Chondrocyte (in vitro differentiated cells): Measurements from ENCODE around the gene ANKFY1. TPM values are rescaled to one million over a fixed set of nuclear protein-coding genes. Genes with fewer than 3 reads are reported as not detected.

Experiments
- DNase-seq: peaks from one replicate; pipeline ENCODE4 v3.0.0; 2021; ENCODE audit warnings: mixed read lengths, low spot score
- H3K27ac Mint-ChIP-seq: one replicate; pipeline ENCODE4 v1.8.0; 2021; ENCODE audit warnings: mild to moderate bottlenecking, moderate library complexity, mixed read lengths; ENCODE audit not compliant: unreplicated experiment
- H3K27me3 Mint-ChIP-seq: 2 replicates; pipeline ENCODE4 v1.8.0; 2021; ENCODE audit warnings: low read depth, mixed read lengths
- H3K36me3 Mint-ChIP-seq: 2 replicates; pipeline ENCODE4 v1.8.0; 2021; ENCODE audit warnings: low read depth, mixed read lengths
- H3K4me1 Mint-ChIP-seq: 2 replicates; pipeline ENCODE4 v1.8.0; 2021; ENCODE audit warnings: low read depth, mild to moderate bottlenecking, mixed read lengths
- H3K4me3 Mint-ChIP-seq: one replicate; pipeline ENCODE4 v1.8.0; 2021; ENCODE audit warnings: mild to moderate bottlenecking, moderate library complexity, mixed read lengths; ENCODE audit not compliant: unreplicated experiment
- H3K9me3 Mint-ChIP-seq: 2 replicates; pipeline ENCODE4 v1.8.0; 2021; ENCODE audit warnings: low read depth, mixed read lengths
- CTCF ChIP-seq: fragments of 200-600 bp; sonication (generic); IDR thresholded peaks from 2 replicates; pipeline ENCODE4 v1.5.0; 2021; ENCODE audit warnings: antibody characterized with exemption, mild to moderate bottlenecking, moderate library complexity
- total RNA-seq: library from RNA; stranded (reverse); gene quantifications from 3 replicates; pipeline ENCODE4 v1.2.1, GENCODE V29; 2021

Gene ANKFY1
- total RNA-seq, 1 donor from 2014 or later = 44.7 TPM

GRCh38 chr17:4175921-4176807, 87.6 kb downstream of the ANKFY1 start:
- Mint-ChIP-seq H3K36me3 (peaks cover 47% of the 10 kb centered on the region), H3K4me3 (no peak overlapping the region), H3K4me1 (peaks cover 17% of the 10 kb centered on the region), H3K9me3 (no peaks in the 10 kb centered on the region), H3K27ac (peak overlapping the region; percentile 50), H3K27me3 (no peaks in the 10 kb centered on the region)
- DNase-seq = peak; percentile 81
- no peak for TF ChIP-seq CTCF

DNA sequence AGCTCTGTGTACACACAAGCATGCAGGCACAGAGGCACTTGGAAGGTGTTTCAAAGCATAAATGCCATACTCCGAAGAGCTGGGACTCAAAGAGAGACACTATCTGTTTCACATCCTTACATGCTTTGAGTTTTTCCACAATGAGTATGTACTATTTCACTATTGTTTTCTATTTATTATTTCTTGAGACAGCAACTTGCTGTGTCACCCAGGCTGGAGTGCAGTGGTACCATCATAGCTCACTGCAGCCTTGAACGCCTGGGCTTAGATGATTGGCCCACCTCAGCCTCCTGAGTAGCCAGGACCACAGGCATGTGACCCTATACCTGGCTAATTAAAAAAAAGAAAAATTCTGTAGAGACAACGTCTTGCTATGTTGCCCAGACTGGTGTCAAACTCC, 89.2 kb downstream of the ANKFY1 start:
- no peak for TF ChIP-seq CTCF
- no peak overlapping the region for H3K4me3 Mint-ChIP-seq
- H3K9me3 Mint-ChIP-seq = no peaks in the 10 kb centered on the region
- H3K36me3 Mint-ChIP-seq = peaks cover 55% of the 10 kb centered on the region
- no peaks in the 10 kb centered on the region for H3K27me3 Mint-ChIP-seq
- peaks cover 17% of the 10 kb centered on the region for H3K4me1 Mint-ChIP-seq
- DNase-seq = no peak
- no peak overlapping the region for H3K27ac Mint-ChIP-seq

GRCh38 chr17:4173781-4174180, 90.0 kb downstream of the ANKFY1 start:
- TF ChIP-seq CTCF = no peak
- Mint-ChIP-seq H3K36me3 (peaks cover 55% of the 10 kb centered on the region), H3K27me3 (no peaks in the 10 kb centered on the region), H3K9me3 (no peaks in the 10 kb centered on the region), H3K4me1 (peaks cover 17% of the 10 kb centered on the region), H3K27ac (no peak overlapping the region), H3K4me3 (no peak overlapping the region)
- peak; percentile 32 for DNase-seq

DNA sequence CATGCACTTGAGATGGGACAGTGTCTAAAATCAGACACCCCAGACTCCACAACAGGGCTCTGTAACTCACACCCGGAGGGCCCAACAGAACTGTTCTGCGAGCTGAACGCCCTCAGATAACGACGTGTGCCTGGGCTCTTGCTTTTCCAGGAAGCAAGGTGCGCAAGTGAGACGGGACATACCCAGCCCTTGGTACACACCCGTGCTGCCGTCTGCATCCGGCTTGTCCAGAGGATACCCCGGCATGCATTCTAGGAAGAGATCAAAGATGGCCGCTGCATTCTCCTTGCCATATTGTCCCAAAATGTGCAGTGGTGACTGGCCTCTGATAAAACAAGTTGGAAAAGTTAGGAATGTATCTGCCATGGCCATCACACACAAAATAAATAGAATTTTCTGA, 91.4 kb downstream of the ANKFY1 start:
- Mint-ChIP-seq H3K4me1 (peaks cover 16% of the 10 kb centered on the region), H3K27me3 (no peaks in the 10 kb centered on the region), H3K36me3 (peaks cover 52% of the 10 kb centered on the region), H3K27ac (no peak overlapping the region), H3K9me3 (no peaks in the 10 kb centered on the region), H3K4me3 (no peak overlapping the region)
- DNase-seq = peak; percentile 52
- TF ChIP-seq CTCF = no peak

DNA sequence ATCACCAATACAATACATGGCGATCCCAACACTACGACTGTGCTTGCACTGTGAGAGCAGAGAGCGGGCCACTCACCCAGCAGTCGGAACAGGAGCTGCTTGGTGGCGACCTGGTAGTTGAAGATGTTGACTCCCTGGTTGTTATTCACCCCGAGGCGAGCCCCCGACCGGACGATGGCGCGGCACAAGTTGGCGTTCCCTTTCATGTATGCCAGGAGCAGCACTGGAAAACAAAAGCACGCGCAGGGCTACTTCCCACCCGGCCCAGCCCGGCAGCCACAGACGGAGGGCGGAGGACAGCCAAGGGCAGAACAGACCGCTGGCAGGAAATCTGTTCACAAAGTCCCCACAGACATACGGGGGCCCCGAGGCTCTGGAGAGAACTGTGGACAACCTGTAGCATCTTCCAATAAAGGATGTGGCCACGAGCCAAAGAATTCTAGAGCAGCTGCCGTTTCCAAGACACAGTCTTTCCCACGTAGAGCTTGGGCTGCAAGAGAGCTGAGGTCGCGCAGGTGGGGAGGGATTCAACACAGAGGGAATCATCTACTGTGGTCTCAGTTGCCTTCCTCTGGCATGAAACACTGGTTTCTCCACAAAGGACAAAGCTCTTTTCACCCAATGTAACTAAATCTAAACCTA, 93.0 kb downstream of the ANKFY1 start:
- Mint-ChIP-seq H3K27ac (no peak overlapping the region), H3K4me1 (peaks cover under 1% of the 10 kb centered on the region), H3K9me3 (no peaks in the 10 kb centered on the region), H3K36me3 (peaks cover 56% of the 10 kb centered on the region), H3K27me3 (no peaks in the 10 kb centered on the region), H3K4me3 (no peak overlapping the region)
- peak; percentile 67 for DNase-seq
- no peak for TF ChIP-seq CTCF
